OCI-LY1 (cell line): ENCODE data around the gene FBXW12.

ENCODE experiments used
- H2AFZ ChIP-seq: fragments of 200-600 bp; sonication (generic), shearing (Covaris generic); 2 replicates; pipeline ENCODE4 v1.6.0; 2014; ENCODE audit warnings: antibody characterized with exemption, mild to moderate bottlenecking, low read length
- H3F3A ChIP-seq: fragments of 200-600 bp; sonication (generic), shearing (Covaris generic); 2 replicates; pipeline ENCODE4 v1.6.0; 2014; ENCODE audit warnings: mild to moderate bottlenecking, antibody characterized with exemption, low read length, moderate library complexity; ENCODE audit not compliant: insufficient read depth
- H3K27ac ChIP-seq: fragments of 200-600 bp; sonication (generic); 2 replicates; pipeline ENCODE4 v1.5.1; 2014; ENCODE audit warnings: low read length, mixed run types, mild to moderate bottlenecking, low read depth; ENCODE audit not compliant: poor library complexity, severe bottlenecking
- H3K27me3 ChIP-seq: fragments of 200-600 bp; sonication (generic); 2 replicates; pipeline ENCODE4 v1.6.0; 2014; ENCODE audit warnings: antibody characterized with exemption, mild to moderate bottlenecking, low read length, moderate library complexity; ENCODE audit not compliant: insufficient read depth
- H3K36me3 ChIP-seq: fragments of 200-600 bp; sonication (generic); 2 replicates; pipeline ENCODE4 v1.6.1; 2014; ENCODE audit warnings: mild to moderate bottlenecking, antibody characterized with exemption, low read length, moderate library complexity, mixed read lengths; ENCODE audit not compliant: insufficient read depth
- H3K4me1 ChIP-seq: fragments of 200-600 bp; sonication (generic); 2 replicates; pipeline ENCODE4 v1.5.1; 2014; ENCODE audit warnings: mild to moderate bottlenecking, low read length, moderate library complexity; ENCODE audit not compliant: insufficient read depth, severe bottlenecking
- H3K4me2 ChIP-seq: fragments of 200-600 bp; sonication (generic), shearing (Covaris generic); 2 replicates; pipeline ENCODE4 v1.6.1; 2014; ENCODE audit warnings: low read length
- H3K4me3 ChIP-seq: fragments of 200-600 bp; sonication (generic); 2 replicates; pipeline ENCODE4 v1.5.1; 2014; ENCODE audit warnings: low read length, low read depth, mild to moderate bottlenecking, mixed read lengths; ENCODE audit not compliant: poor library complexity, severe bottlenecking
- H3K79me2 ChIP-seq: fragments of 200-600 bp; shearing (Covaris generic); 2 replicates; pipeline ENCODE4 v1.6.1; 2016; ENCODE audit warnings: mixed run types, low read length, mixed read lengths; ENCODE audit not compliant: insufficient read depth
- H3K9ac ChIP-seq: fragments of 200-600 bp; sonication (generic), shearing (Covaris generic); 2 replicates; pipeline ENCODE4 v1.6.1; 2014; ENCODE audit warnings: mild to moderate bottlenecking, low read length, mixed read lengths
- H3K9me2 ChIP-seq: fragments of 200-600 bp; sonication (generic), shearing (Covaris generic); 2 replicates; pipeline ENCODE4 v1.6.1; 2014; ENCODE audit warnings: low read depth, mild to moderate bottlenecking, low read length, mixed read lengths
- H3K9me3 ChIP-seq: fragments of 200-600 bp; shearing (Covaris generic); 2 replicates; pipeline ENCODE4 v1.6.1; 2014; ENCODE audit warnings: low read length, mixed read lengths
- H4K20me1 ChIP-seq: fragments of 200-600 bp; sonication (generic), shearing (Covaris generic); 2 replicates; pipeline ENCODE4 v1.6.0; 2016; ENCODE audit warnings: mild to moderate bottlenecking, low read length; ENCODE audit not compliant: insufficient read depth
- CTCF ChIP-seq: fragments of 200-600 bp; sonication (generic), shearing (Covaris generic); IDR thresholded peaks from 2 replicates; pipeline ENCODE4 v1.5.1; 2017; ENCODE audit warnings: mild to moderate bottlenecking, antibody characterized with exemption, low read length, moderate library complexity, mixed read lengths
- EZH2 ChIP-seq: fragments of 200-600 bp; sonication (generic), shearing (Covaris generic); IDR thresholded peaks from 2 replicates; pipeline ENCODE4 v1.8.0; 2017; ENCODE audit warnings: borderline replicate concordance, mixed run types, mild to moderate bottlenecking, antibody characterized with exemption, low read length, moderate library complexity, mixed read lengths

FBXW12 gene

DNA sequence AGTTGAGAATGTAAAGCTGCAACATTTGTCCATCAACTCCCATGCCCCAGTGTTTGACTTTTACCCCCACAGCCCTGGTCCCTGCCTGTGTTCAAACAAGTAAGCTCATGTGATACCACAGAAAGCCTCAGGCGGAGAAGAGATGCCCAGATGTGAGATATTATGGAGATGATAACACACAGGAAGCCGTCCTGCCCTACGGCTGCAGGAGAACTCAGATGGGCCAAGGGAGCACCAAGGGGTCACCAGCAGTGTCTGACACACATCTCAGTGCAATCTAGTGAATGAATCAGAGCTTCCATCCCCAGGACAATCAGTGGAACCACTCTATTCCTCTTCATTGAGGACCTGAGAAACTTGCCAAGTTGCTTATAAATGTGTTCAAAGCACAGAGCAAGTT is 24.5 kb upstream of the FBXW12 start:
- peaks cover 9% of the 10 kb centered on the region; the same call in 1 of the 2 replicates for H3K27me3 ChIP-seq
- no peaks in the 10 kb centered on the region for H3K9me3 ChIP-seq
- TF ChIP-seq CTCF (no peak), EZH2 (no peak)
- no peak overlapping the region for H3K9ac ChIP-seq
- H3K79me2 ChIP-seq = no peaks in the 10 kb centered on the region
- H3K4me2 ChIP-seq = no peak overlapping the region
- no peaks in the 10 kb centered on the region for H3F3A ChIP-seq
- H2AFZ ChIP-seq = no peak overlapping the region
- H4K20me1 ChIP-seq = no peaks in the 10 kb centered on the region
- no peaks in the 10 kb centered on the region for H3K9me2 ChIP-seq
- no peak overlapping the region for H3K4me3 ChIP-seq
- no peaks in the 10 kb centered on the region for H3K36me3 ChIP-seq
- no peaks in the 10 kb centered on the region for H3K4me1 ChIP-seq
- no peak overlapping the region for H3K27ac ChIP-seq

- no peak for TF ChIP-seq EZH2
- no peak for TF ChIP-seq CTCF
- H3K4me3 ChIP-seq = no peak overlapping the region
- no peak overlapping the region for H3K4me2 ChIP-seq
- H3F3A ChIP-seq = no peaks in the 10 kb centered on the region
- no peaks in the 10 kb centered on the region for H4K20me1 ChIP-seq
- H3K27ac ChIP-seq = no peak overlapping the region
- H3K79me2 ChIP-seq = no peaks in the 10 kb centered on the region
- H2AFZ ChIP-seq = no peak overlapping the region
- H3K9ac ChIP-seq = no peak overlapping the region
- no peaks in the 10 kb centered on the region for H3K4me1 ChIP-seq
- H3K9me3 ChIP-seq = peaks cover 10% of the 10 kb centered on the region; the same call in 1 of the 2 replicates
- 0 out of 2 replicates have a peak, but pooled peaks cover 9% of the 10 kb centered on the region for H3K27me3 ChIP-seq
- no peaks in the 10 kb centered on the region for H3K36me3 ChIP-seq
- no peaks in the 10 kb centered on the region for H3K9me2 ChIP-seq
Measured at GRCh38 chr3:48352546-48352945, 19.5 kb upstream of the FBXW12 start.

DNA sequence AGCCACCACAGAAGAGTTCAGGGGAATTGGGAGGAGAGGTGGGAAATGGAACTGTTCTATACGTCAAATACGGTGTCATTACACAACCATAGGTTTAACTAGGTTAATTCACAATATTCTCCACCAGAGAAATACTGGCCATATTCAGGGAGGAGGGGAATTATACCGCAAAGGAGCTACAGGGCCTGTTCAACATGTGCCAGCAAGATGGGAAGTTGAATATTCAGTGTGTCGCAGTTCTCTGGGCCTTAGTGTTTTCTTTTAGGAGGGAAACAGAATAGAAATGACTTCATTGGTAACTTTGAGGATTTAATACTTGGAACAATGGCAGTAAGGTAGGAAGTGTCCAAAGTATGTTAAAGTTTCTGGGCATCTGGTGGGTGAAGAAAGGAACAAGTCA is 18.0 kb upstream of the FBXW12 start:
- H3K36me3 ChIP-seq = no peaks in the 10 kb centered on the region
- no peaks in the 10 kb centered on the region for H3F3A ChIP-seq
- H3K4me1 ChIP-seq = no peaks in the 10 kb centered on the region
- H3K4me3 ChIP-seq = no peak overlapping the region
- H3K9me2 ChIP-seq = no peaks in the 10 kb centered on the region
- no peak for TF ChIP-seq CTCF
- TF ChIP-seq EZH2 = no peak
- H2AFZ ChIP-seq = no peak overlapping the region
- no peak overlapping the region for H3K27ac ChIP-seq
- no peak overlapping the region for H3K9ac ChIP-seq
- H3K4me2 ChIP-seq = no peak overlapping the region
- no peaks in the 10 kb centered on the region for H3K79me2 ChIP-seq
- peaks cover 10% of the 10 kb centered on the region; the same call in 1 of the 2 replicates for H3K9me3 ChIP-seq
- H3K27me3 ChIP-seq = 0 out of 2 replicates have a peak, but pooled peaks cover 13% of the 10 kb centered on the region
- H4K20me1 ChIP-seq = no peaks in the 10 kb centered on the region
